Right atrium auricular region (tissue), 2 donors: ENCODE data around the gene PCSK9. TPM values are rescaled to one million over a fixed set of nuclear protein-coding genes. Genes with fewer than 3 reads are reported as not detected.
"Not testable (repeated sequence)": the region's sequence is repeated elsewhere in the genome, so short reads cannot be mapped to it uniquely, and the experiment has no call there.

Experiments used
- DNase-seq: peaks from one replicate; pipeline ENCODE4 v3.0.0-alpha.2; 2019; ENCODE audit warnings: low spot score
- H3K27ac ChIP-seq, 2 donors: fragments of 200-600 bp; sonication (generic); 1 replicate in 1 of 2; 2 replicates in 1 of 2; pipeline ENCODE4 v1.5.1; 2016 to 2019
- H3K27me3 ChIP-seq, 2 donors: fragments of 200-600 bp; sonication (generic); one replicate each; pipeline versions ENCODE4 v1.5.1 to v1.6.0; 2017 to 2019
- H3K36me3 ChIP-seq: fragments of 200-600 bp; sonication (generic); one replicate; pipeline ENCODE4 v1.5.1; 2016
- H3K4me1 ChIP-seq, 2 donors: fragments of 200-600 bp; sonication (generic); one replicate each; pipeline versions ENCODE4 v1.5.1 to v1.6.0; 2017 to 2019
- H3K4me3 ChIP-seq, 2 donors: fragments of 200-600 bp; sonication (generic); 1 replicate in 1 of 2; 2 replicates in 1 of 2; pipeline ENCODE4 v1.5.1; 2017 to 2019; ENCODE audit warnings: mild to moderate bottlenecking in 1 of 2, moderate library complexity in 1 of 2
- H3K9me3 ChIP-seq, 2 donors: fragments of 200-600 bp; sonication (generic); one replicate each; pipeline ENCODE4 v1.5.1; 2019
- CTCF ChIP-seq, 2 donors: fragments of 200-600 bp; sonication (generic); IDR thresholded peaks; one replicate each; pipeline ENCODE4 v1.5.1; 2019; ENCODE audit warnings: antibody characterized with exemption in 2 of 2
- total RNA-seq, 2 donors: library from RNA; depleted of rRNA; stranded (reverse); fragments of >200 nt; gene quantifications; one replicate each; pipeline ENCODE4 v1.1.0, GENCODE V29; 2016

Gene PCSK9
- total RNA-seq, 2 donors from 2014 or later = 0.47 TPM; not detected in 1

GRCh38 chr1:55092475-55092874 lies 53.1 kb downstream of the PCSK9 start:
- no peaks in the 10 kb centered on the region for H3K4me1 ChIP-seq
- peaks cover 100% of the 10 kb centered on the region for H3K36me3 ChIP-seq
- no peak for TF ChIP-seq CTCF (IDR thresholded peaks at IDR 0.05)
- no peak for DNase-seq
- no peaks in the 10 kb centered on the region for H3K27me3 ChIP-seq
- no peak overlapping the region for H3K27ac ChIP-seq
- H3K9me3 ChIP-seq = no peaks in the 10 kb centered on the region
- no peak overlapping the region for H3K4me3 ChIP-seq

DNA sequence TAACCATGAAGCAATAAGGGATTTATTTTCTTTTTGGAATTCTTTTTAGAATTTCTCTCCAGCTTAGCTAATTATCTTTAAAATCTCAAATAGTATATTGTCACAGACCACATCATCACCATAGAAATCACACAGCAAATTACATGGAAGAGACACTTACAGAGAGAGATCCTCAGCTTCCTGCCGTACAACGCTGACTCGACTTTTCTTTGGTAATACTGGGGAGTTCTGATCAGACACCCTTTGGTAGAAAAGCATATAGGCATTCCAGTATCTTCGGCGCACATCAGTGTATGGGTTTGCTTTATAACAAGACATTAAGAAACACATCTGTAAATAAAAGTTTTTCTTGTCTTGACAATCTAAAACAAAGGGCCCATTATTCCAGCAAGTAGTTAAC lies 55.7 kb downstream of the PCSK9 start:
- H3K36me3 ChIP-seq = peaks cover 100% of the 10 kb centered on the region
- H3K27ac ChIP-seq = no peak overlapping the region
- no peaks in the 10 kb centered on the region for H3K9me3 ChIP-seq
- DNase-seq = no peak
- no peaks in the 10 kb centered on the region for H3K4me1 ChIP-seq
- no peak overlapping the region for H3K4me3 ChIP-seq
- no peaks in the 10 kb centered on the region for H3K27me3 ChIP-seq
- no peak for TF ChIP-seq CTCF (IDR thresholded peaks at IDR 0.05)

- no peak for TF ChIP-seq CTCF (IDR thresholded peaks at IDR 0.05)
Measured at GRCh38 chr1:55103891-55104290, 64.5 kb downstream of the PCSK9 start.

GRCh38 chr1:55107101-55107500 lies 67.8 kb downstream of the PCSK9 start:
- no peak for DNase-seq
- Histone ChIP-seq H3K4me1 (no peaks in the 10 kb centered on the region), H3K36me3 (peaks cover 97% of the 10 kb centered on the region), H3K4me3 (no peak overlapping the region), H3K27ac (no peak overlapping the region), H3K27me3 (no peaks in the 10 kb centered on the region), H3K9me3 (no peaks in the 10 kb centered on the region)
- TF ChIP-seq CTCF (IDR thresholded peaks at IDR 0.05) = no peak

More at GRCh38 chr1:55103891-55104290, 64.5 kb downstream of the PCSK9 start:
- Histone ChIP-seq H3K27ac (no peak overlapping the region), H3K36me3 (peaks cover 100% of the 10 kb centered on the region), H3K27me3 (no peaks in the 10 kb centered on the region), H3K4me3 (no peak overlapping the region), H3K9me3 (no peaks in the 10 kb centered on the region), H3K4me1 (no peaks in the 10 kb centered on the region)
- DNase-seq = no peak

DNA sequence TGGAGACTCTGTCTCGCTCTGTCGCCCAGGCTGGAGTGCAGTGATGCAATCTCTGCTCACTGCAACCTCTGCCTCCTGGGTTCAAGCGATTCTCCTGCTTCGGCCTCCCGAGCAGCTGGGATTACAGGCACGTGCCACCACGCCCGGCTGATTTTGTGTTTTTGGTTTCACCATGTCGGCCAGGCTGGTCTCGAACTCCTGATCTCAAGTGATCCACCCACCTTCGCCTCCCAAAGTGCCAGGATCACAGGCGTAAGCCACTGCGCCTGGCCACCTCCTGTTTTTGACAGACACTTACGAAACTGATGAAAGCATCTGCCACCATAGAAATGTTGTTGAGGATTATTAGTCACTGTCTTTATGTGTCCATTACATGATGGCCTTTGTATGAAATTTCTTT lies 69.7 kb downstream of the PCSK9 start:
- not testable (repeated sequence) for H3K27ac ChIP-seq, H3K4me3 ChIP-seq, H3K4me1 ChIP-seq, H3K9me3 ChIP-seq, H3K27me3 ChIP-seq, DNase-seq
- peaks cover 97% of the 10 kb centered on the region for H3K36me3 ChIP-seq

Other genes with a start within 250 kb of the PCSK9 start
- gene TTC22, start 238.2 kb upstream of the PCSK9 start, total RNA-seq = under 1 TPM; 0.43 to 0.70 TPM
- 10 to 100 TPM; 13.4 to 20.4 TPM for gene DHCR24, start 152.4 kb upstream of the PCSK9 start, total RNA-seq
- gene TMEM61, start 58.9 kb upstream of the PCSK9 start, total RNA-seq = not detected
- gene BSND, start 40.6 kb upstream of the PCSK9 start, total RNA-seq = not detected
- gene USP24, start 175.8 kb downstream of the PCSK9 start, total RNA-seq = 10 to 100 TPM; 29.0 to 36.2 TPM